DOHH2 (cell line): ENCODE measurements around the gene DOCK4.

Experiments used
- H3F3A ChIP-seq: fragments of 200-600 bp; sonication (generic), shearing (Covaris generic); 2 replicates; pipeline ENCODE4 v1.6.0; 2016; ENCODE audit warnings: antibody characterized with exemption, mild to moderate bottlenecking; ENCODE audit not compliant: control insufficient read depth, insufficient read depth
- H3K27ac ChIP-seq: fragments of 200-600 bp; sonication (generic); 2 replicates; pipeline ENCODE4 v1.5.1; 2014; ENCODE audit warnings: low read depth, mild to moderate bottlenecking, low read length, moderate library complexity
- H3K27me3 ChIP-seq: fragments of 200-600 bp; sonication (generic); 2 replicates; pipeline ENCODE4 v1.6.1; 2014; ENCODE audit warnings: mild to moderate bottlenecking, low read length, mixed read lengths; ENCODE audit not compliant: control insufficient read depth
- H3K36me3 ChIP-seq: fragments of 200-600 bp; sonication (generic); 2 replicates; pipeline ENCODE4 v1.6.1; 2014; ENCODE audit warnings: mild to moderate bottlenecking, low read length, moderate library complexity, mixed read lengths; ENCODE audit not compliant: control insufficient read depth
- H3K4me1 ChIP-seq: fragments of 200-600 bp; sonication (generic); 2 replicates; pipeline ENCODE4 v1.6.1; 2014; ENCODE audit warnings: mild to moderate bottlenecking, low read length, mixed read lengths; ENCODE audit not compliant: control insufficient read depth
- H3K4me2 ChIP-seq: fragments of 200-600 bp; sonication (generic); 2 replicates; pipeline ENCODE4 v1.6.0; 2014; ENCODE audit warnings: mild to moderate bottlenecking, low read length, moderate library complexity
- H3K4me3 ChIP-seq: fragments of 200-600 bp; sonication (generic); 2 replicates; pipeline ENCODE4 v1.5.1; 2014; ENCODE audit warnings: mild to moderate bottlenecking, low read length, mixed read lengths
- H3K79me2 ChIP-seq: fragments of 200-600 bp; sonication (generic); 2 replicates; pipeline ENCODE4 v1.6.1; 2014; ENCODE audit warnings: mild to moderate bottlenecking, low read length, mixed read lengths; ENCODE audit not compliant: control insufficient read depth
- H3K9me2 ChIP-seq: fragments of 200-600 bp; sonication (generic); replicated peaks from 2 replicates; pipeline ENCODE4 v1.6.1; 2014; ENCODE audit warnings: mild to moderate bottlenecking, low read length, mixed read lengths; ENCODE audit not compliant: control insufficient read depth
- H3K9me3 ChIP-seq: fragments of 200-600 bp; sonication (generic); 2 replicates; pipeline ENCODE4 v1.6.1; 2014; ENCODE audit warnings: antibody characterized with exemption, low read length, mixed read lengths; ENCODE audit not compliant: control insufficient read depth, insufficient read depth
- H4K20me1 ChIP-seq: fragments of 200-600 bp; sonication (generic); 2 replicates; pipeline ENCODE4 v1.6.0; 2014; ENCODE audit warnings: low read depth, mild to moderate bottlenecking, antibody characterized with exemption, low read length, moderate library complexity; ENCODE audit not compliant: control insufficient read depth, insufficient read depth
- EZH2phosphoT487 ChIP-seq: fragments of 200-600 bp; sonication (generic); IDR thresholded peaks from 2 replicates; pipeline ENCODE4 v1.6.1; 2017; ENCODE audit warnings: borderline replicate concordance, mild to moderate bottlenecking, antibody characterized with exemption, low read length, moderate library complexity, mixed read lengths
- TF ChIP-seq, protein P1 (sequence below): fragments of 200-600 bp; sonication (generic); IDR thresholded peaks from one replicate; pipeline ENCODE4 v1.5.1; 2014; ENCODE audit warnings: antibody characterized with exemption, mild to moderate bottlenecking, low read depth, low read length; ENCODE audit not compliant: poor library complexity, severe bottlenecking

The DOCK4 gene

DNA sequence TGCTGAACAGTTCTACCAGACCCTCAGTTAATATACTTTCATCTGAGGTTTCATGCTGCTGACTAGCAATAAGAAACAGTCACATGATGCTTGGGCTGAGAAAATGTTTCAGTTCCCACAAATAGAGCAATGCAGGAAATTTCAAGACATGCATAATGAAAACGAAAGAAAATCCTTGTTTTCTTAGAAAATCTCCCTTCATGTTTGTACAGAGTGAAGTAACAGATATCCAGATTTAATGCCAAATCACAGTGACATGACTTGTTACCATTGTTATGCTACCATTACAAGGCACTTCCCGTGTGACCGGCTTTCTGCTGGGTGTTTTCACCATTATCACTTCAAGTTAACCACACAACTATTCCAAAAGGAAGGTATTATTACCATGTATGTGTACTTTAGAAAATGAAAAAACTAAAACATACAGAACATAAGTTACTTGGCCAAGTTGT is 121.7 kb downstream of the DOCK4 start:
- no peak overlapping the region for H3K4me2 ChIP-seq

DNA sequence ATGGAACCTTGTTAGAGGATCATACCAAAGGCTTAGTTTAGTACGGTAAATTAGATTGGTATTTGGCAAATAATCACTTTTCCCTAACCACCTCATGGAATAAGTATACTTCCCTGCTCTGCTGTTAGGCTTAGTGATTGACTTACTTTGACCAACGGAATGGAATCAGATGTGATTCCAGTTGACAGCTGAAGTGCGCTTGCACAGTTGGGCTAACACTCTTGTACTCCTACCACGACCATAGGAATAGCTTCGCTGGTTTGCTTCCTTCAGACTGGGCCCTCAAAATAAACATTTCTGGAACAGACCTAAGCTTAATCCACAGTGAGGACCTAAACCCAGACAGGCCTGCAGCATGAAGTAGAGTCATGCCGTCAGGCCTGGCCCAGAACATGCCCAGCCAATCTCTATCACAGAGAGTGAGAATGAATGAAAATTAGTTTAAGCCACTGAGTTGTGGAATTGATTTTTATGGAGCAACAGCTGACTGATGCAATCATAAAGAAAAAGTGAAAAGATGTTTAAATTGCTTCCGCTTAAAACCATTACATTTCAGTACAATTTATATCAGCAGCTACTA is 122.3 kb downstream of the DOCK4 start:
- Histone ChIP-seq H3K4me3 (no peak overlapping the region), H3K36me3 (no peaks in the 10 kb centered on the region), H3K27me3 (peaks cover 25% of the 10 kb centered on the region), H3K9me3 (no peaks in the 10 kb centered on the region), H3K27ac (no peak overlapping the region), H3K4me1 (peaks cover 13% of the 10 kb centered on the region), H3F3A (no peaks in the 10 kb centered on the region), H3K79me2 (no peaks in the 10 kb centered on the region), H3K4me2 (no peak overlapping the region), H4K20me1 (no peaks in the 10 kb centered on the region), H3K9me2 (no peaks in the 10 kb centered on the region)
- TF ChIP-seq EZH2phosphoT487, result no peak
- TF ChIP-seq, protein P1, sequence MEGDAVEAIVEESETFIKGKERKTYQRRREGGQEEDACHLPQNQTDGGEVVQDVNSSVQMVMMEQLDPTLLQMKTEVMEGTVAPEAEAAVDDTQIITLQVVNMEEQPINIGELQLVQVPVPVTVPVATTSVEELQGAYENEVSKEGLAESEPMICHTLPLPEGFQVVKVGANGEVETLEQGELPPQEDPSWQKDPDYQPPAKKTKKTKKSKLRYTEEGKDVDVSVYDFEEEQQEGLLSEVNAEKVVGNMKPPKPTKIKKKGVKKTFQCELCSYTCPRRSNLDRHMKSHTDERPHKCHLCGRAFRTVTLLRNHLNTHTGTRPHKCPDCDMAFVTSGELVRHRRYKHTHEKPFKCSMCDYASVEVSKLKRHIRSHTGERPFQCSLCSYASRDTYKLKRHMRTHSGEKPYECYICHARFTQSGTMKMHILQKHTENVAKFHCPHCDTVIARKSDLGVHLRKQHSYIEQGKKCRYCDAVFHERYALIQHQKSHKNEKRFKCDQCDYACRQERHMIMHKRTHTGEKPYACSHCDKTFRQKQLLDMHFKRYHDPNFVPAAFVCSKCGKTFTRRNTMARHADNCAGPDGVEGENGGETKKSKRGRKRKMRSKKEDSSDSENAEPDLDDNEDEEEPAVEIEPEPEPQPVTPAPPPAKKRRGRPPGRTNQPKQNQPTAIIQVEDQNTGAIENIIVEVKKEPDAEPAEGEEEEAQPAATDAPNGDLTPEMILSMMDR, result no peak

More for the DNA sequence above, 121.7 kb downstream of the DOCK4 start:
- no peaks in the 10 kb centered on the region for H3K9me2 ChIP-seq
- no peaks in the 10 kb centered on the region for H3K9me3 ChIP-seq
- H3K27ac ChIP-seq, result no peak overlapping the region
- no peaks in the 10 kb centered on the region for H3K79me2 ChIP-seq
- no peak for TF ChIP-seq EZH2phosphoT487
- TF ChIP-seq, protein P1, result no peak
- H3K27me3 ChIP-seq, result peaks cover 25% of the 10 kb centered on the region
- peaks cover 13% of the 10 kb centered on the region for H3K4me1 ChIP-seq
- no peaks in the 10 kb centered on the region for H3F3A ChIP-seq
- H3K4me3 ChIP-seq, result no peak overlapping the region
- H3K36me3 ChIP-seq, result no peaks in the 10 kb centered on the region
- no peaks in the 10 kb centered on the region for H4K20me1 ChIP-seq

DNA sequence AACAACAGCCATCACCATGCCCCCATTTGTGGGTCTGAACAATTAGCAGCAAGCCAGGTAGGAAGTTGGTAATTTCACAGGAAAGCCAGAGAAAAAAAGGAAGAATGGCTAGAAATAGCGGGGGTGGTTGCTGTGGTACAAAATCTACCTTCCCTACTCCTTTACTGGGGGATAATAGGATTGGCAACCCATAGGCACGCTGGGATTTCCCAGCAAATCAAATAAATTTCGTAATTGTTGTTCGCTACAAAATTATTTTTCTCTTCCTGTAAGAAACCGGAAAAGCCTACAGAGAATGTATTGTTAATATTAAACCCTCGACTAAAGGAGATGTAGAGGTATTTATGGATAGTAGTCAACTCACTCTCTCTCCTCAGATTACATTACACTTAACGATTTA is 123.9 kb downstream of the DOCK4 start:
- no peak overlapping the region for H3K4me2 ChIP-seq
- no peaks in the 10 kb centered on the region for H3K36me3 ChIP-seq
- H3K27me3 ChIP-seq, result peaks cover 22% of the 10 kb centered on the region
- H4K20me1 ChIP-seq, result no peaks in the 10 kb centered on the region
- no peaks in the 10 kb centered on the region for H3K9me3 ChIP-seq
- H3K4me3 ChIP-seq, result no peak overlapping the region
- H3K27ac ChIP-seq, result no peak overlapping the region
- H3F3A ChIP-seq, result no peaks in the 10 kb centered on the region
- no peaks in the 10 kb centered on the region for H3K79me2 ChIP-seq
- H3K9me2 ChIP-seq, result no peaks in the 10 kb centered on the region
- H3K4me1 ChIP-seq, result peaks cover 13% of the 10 kb centered on the region
- TF ChIP-seq, protein P1, result no peak
- no peak for TF ChIP-seq EZH2phosphoT487
